Mononuclear cell (primary cell): ENCODE measurements around the gene SLC4A3. TPM values are rescaled to one million over a fixed set of nuclear protein-coding genes. Genes with fewer than 3 reads are reported as not detected.

ENCODE experiments used
- H3K27me3 ChIP-seq: 2 replicates; pipeline ENCODE4 v1.6.0; 2011; ENCODE audit warnings: low read length, control low read depth; ENCODE audit not compliant: insufficient read depth
- H3K4me1 ChIP-seq: 2 replicates; pipeline ENCODE4 v1.5.1; 2011; ENCODE audit warnings: mild to moderate bottlenecking, low read length, control low read depth; ENCODE audit not compliant: insufficient read depth
- H3K4me3 ChIP-seq: 2 replicates; pipeline ENCODE4 v1.5.1; 2011; ENCODE audit warnings: mild to moderate bottlenecking, low read length, moderate library complexity
- H3K9me3 ChIP-seq: 2 replicates; pipeline ENCODE4 v1.5.1; 2011; ENCODE audit warnings: low read depth, mild to moderate bottlenecking, control low read depth, low read length
- total RNA-seq: library from RNA; depleted of rRNA; stranded (reverse); fragments of >200 nt; gene quantifications from one replicate; pipeline ENCODE4 v1.2.3, GENCODE V29; 2012

Gene SLC4A3
- total RNA-seq, 1 donor = 0.10 TPM

GRCh38 chr2:219634171-219634940 is 6.9 kb downstream of the SLC4A3 start:
- no peak overlapping the region for H3K4me3 ChIP-seq
- H3K9me3 ChIP-seq = no peaks in the 10 kb centered on the region
- H3K27me3 ChIP-seq = no peaks in the 10 kb centered on the region
- no peaks in the 10 kb centered on the region for H3K4me1 ChIP-seq

- H3K9me3 ChIP-seq = no peaks in the 10 kb centered on the region
- no peaks in the 10 kb centered on the region for H3K4me1 ChIP-seq
- no peak overlapping the region for H3K4me3 ChIP-seq
- no peaks in the 10 kb centered on the region for H3K27me3 ChIP-seq
Measured at GRCh38 chr2:219634951-219635751, 7.7 kb downstream of the SLC4A3 start.

DNA sequence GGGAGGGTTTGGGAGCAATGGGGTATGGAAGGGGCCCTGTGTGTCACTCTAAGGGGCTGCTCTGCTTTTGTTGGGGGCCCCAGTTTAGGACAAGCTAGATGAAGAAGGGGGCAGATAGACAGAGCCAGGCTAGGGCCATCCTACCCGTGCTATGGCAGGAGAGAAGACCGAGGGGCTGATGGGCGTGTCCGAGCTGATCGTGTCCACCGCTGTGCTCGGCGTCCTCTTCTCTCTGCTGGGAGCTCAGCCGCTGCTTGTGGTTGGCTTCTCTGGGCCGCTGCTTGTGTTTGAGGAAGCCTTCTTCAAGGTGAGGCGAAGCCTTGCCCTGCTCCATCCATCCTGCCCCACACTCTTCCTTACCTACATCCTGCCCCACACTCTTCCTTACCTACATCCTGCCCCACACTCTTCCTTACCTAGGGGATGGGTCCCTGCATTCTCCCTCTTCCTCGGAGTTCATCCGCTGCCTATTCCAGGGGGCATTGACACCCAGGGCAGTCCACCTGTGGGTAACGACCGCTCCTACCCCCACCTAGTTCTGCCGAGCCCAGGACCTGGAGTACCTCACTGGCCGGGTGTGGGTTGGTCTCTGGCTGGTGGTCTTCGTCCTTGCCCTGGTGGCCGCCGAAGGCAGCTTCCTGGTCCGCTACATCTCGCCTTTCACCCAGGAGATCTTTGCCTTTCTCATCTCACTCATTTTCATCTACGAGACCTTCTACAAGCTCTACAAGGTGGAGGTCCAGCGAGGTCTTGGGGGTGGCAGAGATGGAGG is 8.9 kb downstream of the SLC4A3 start:
- H3K4me1 ChIP-seq = no peaks in the 10 kb centered on the region
- no peaks in the 10 kb centered on the region for H3K27me3 ChIP-seq
- H3K4me3 ChIP-seq = no peak overlapping the region
- H3K9me3 ChIP-seq = no peaks in the 10 kb centered on the region

GRCh38 chr2:219636941-219637841 is 9.8 kb downstream of the SLC4A3 start:
- no peak overlapping the region for H3K4me3 ChIP-seq
- H3K27me3 ChIP-seq = no peaks in the 10 kb centered on the region
- no peaks in the 10 kb centered on the region for H3K9me3 ChIP-seq
- peaks cover 3% of the 10 kb centered on the region for H3K4me1 ChIP-seq

- Histone ChIP-seq H3K4me3 (no peak overlapping the region), H3K9me3 (no peaks in the 10 kb centered on the region), H3K27me3 (no peaks in the 10 kb centered on the region), H3K4me1 (peaks cover 9% of the 10 kb centered on the region)
Measured at GRCh38 chr2:219637842-219638185, 10.4 kb downstream of the SLC4A3 start.

DNA sequence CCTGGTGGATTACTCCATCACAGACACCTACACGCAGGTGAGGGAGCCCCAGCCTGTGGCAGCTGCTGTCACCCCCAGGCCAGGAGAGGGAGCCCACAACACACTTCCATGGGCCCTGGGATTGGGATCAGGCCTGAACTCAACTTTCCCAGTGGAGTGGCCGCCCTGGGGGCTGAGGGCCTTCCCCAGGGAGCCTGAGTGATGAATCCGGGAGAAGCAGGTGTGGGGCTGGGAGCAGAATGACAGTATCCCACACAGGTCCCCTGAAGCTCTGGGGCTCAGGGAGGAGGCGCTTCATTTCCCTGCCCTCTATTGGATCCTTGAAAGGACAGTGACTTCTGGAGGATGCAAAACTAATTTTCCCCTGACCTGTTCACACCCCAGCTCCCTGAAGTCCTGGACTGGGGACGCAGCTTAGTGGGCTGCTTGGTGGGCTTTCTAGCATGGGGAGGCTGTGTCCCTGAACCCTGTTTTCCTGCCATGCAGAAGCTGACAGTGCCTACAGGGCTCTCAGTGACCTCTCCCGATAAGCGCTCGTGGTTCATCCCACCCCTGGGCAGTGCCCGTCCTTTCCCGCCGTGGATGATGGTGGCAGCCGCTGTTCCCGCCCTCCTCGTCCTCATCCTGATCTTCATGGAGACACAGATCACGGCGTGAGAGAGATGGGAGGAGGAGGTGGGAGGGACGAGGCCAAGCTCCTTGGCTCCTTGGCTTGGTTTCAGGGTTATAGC is 11.0 kb downstream of the SLC4A3 start:
- H3K4me1 ChIP-seq = peaks cover 11% of the 10 kb centered on the region
- no peaks in the 10 kb centered on the region for H3K9me3 ChIP-seq
- H3K27me3 ChIP-seq = no peaks in the 10 kb centered on the region
- H3K4me3 ChIP-seq = no peak overlapping the region

GRCh38 chr2:219638948-219639755 is 11.7 kb downstream of the SLC4A3 start:
- Histone ChIP-seq H3K27me3 (no peaks in the 10 kb centered on the region), H3K4me3 (no peak overlapping the region), H3K4me1 (peaks cover 11% of the 10 kb centered on the region), H3K9me3 (no peaks in the 10 kb centered on the region)

DNA sequence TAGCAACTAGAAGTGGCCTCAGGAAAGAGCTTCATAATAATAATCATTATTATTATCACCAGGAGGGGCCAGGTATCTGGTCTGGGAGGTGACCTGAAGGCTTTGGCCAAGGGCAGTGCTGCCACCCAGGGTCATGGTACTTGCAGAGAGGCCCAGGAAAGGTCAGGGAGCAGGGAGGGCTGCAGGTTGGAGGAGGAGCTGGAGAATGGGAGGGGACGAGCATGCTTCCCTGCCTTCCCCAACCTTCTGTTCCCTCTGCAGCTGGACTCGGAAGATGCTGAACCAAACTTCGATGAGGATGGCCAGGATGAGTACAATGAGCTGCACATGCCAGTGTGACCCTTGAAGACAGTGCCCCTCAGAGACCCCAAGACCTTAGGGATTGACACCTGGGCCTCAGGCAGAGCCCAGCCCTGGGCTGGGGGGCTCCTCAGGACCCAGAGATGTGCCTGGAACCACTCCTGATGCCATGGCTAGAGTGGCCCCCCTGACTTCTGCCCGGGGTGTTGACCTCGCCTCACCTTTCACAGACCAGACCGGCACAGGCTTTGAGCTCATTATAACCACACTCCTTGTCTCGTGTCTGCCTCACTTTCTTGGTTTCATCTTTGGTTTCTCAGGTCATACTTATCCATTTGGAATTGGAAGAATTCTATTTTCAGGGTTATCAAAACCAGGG is 14.1 kb downstream of the SLC4A3 start:
- Histone ChIP-seq H3K4me1 (peaks cover 11% of the 10 kb centered on the region), H3K27me3 (no peaks in the 10 kb centered on the region), H3K4me3 (no peak overlapping the region), H3K9me3 (no peaks in the 10 kb centered on the region)

DNA sequence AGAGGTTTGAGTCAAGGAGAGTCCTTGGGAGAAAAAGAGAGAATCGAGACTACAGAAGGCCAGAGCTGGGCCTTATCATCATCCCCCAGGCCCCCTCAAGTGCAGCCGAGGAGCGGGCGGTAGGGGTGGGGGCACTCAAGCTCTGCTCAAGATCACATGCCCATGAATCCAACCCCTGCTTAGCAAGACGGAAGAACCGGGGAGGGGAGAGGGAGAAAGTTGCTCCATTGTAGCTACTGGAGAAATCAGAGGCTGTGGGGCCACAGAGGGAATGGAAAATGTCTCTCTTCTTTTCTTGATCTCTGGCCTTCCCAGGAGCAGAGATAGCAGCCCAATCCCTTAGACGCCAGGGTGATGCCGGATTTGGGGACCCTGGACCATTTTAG is 14.6 kb downstream of the SLC4A3 start:
- Histone ChIP-seq H3K4me3 (no peak overlapping the region), H3K4me1 (peaks cover 11% of the 10 kb centered on the region), H3K9me3 (no peaks in the 10 kb centered on the region), H3K27me3 (no peaks in the 10 kb centered on the region)

- Histone ChIP-seq H3K4me3 (no peak overlapping the region), H3K9me3 (no peaks in the 10 kb centered on the region), H3K4me1 (peaks cover 11% of the 10 kb centered on the region), H3K27me3 (no peaks in the 10 kb centered on the region)
Measured at GRCh38 chr2:219642465-219643083, 15.1 kb downstream of the SLC4A3 start.

GRCh38 chr2:219643084-219643473 is 15.6 kb downstream of the SLC4A3 start:
- no peaks in the 10 kb centered on the region for H3K9me3 ChIP-seq
- peaks cover under 1% of the 10 kb centered on the region for H3K27me3 ChIP-seq
- no peak overlapping the region for H3K4me3 ChIP-seq
- H3K4me1 ChIP-seq = peaks cover 11% of the 10 kb centered on the region

GRCh38 chr2:219643788-219644398 is 16.5 kb downstream of the SLC4A3 start:
- H3K4me3 ChIP-seq = no peak overlapping the region
- H3K27me3 ChIP-seq = peaks cover 8% of the 10 kb centered on the region
- peaks cover 11% of the 10 kb centered on the region for H3K4me1 ChIP-seq
- no peaks in the 10 kb centered on the region for H3K9me3 ChIP-seq
